GM21786 (cell line): ENCODE data around the gene PTCSC3.
A peak's percentile ranks its signal among the peaks of the same experiment; 100 is the strongest.
"Not testable (repeated sequence)": the region's sequence is repeated elsewhere in the genome, so short reads cannot be mapped to it uniquely, and the experiment has no call there.

Experiments used
- ATAC-seq: cut with Tn5 transposase; IDR thresholded peaks from one replicate; pipeline ENCODE4 v1.9.1; 2021; ENCODE audit not compliant: unreplicated experiment

Gene PTCSC3

DNA sequence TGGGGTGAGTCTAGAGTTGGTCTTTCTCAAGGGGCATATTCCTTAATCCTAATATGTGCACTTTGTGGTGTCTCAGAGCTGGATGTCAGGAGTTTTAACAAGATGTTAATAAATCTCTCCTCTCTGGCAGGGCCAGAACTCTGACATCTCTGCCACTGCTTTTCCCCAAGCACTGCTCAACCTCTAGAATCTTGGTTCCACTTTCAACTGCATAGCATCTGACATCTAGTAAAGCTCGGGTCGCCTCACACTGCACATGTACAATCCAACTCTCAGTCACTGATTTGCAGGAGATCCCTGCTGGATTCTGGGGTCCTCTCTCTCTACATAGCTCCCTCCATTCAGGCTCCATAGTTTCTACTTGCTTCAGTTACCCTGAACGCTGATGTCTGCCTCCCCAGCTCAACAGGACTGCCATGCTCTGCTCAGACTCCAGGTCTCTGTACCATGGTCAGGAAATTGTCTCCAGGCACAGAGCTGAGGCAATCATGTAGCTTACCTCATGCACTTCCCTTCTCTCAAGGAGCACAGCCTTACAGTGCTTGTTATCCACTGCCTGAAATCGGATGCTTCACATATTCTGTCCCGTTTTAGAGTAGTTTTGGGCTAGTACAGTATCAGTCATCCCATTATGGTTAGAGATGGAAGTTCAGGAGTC is 1.6 kb downstream of the PTCSC3 start:
- ATAC-seq = no peak

DNA sequence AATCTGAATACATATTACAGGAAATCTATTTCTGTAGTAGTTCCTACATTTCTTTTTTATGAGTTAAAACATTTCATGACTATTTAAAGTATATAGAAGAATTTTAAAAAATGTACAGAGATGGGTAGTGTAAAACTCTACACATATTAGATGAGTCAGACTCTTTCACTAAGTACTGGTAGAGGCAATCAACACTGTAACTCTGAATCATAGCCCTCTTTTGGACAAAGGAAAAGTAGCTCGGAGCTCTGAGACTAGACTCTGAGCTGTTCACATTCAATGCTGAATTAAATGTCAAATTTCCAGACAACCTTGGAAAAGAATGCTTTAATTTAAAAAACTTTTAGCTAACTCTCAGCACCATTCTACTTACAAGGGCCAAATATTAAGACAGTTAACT is 3.4 kb downstream of the PTCSC3 start:
- ATAC-seq = no peak

DNA sequence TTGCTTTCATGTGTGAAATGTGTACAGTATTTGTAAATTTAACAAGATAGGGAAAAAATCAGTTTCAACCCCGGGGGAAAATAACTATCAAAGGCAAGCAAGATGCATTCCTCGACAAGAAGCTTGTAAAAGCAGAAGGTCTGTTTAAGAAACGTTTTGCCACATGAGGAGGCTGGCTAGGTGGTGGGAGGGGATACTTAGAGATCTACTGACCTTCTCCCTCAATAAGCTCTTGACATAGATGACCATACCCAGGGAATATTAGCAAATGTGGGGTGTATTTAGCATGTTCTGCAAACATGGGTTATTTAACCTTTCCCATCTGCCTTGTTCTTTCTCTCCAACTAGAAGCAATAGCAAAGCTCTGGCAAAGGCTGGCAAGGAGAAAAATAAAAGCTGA is 4.9 kb downstream of the PTCSC3 start:
- no peak for ATAC-seq

DNA sequence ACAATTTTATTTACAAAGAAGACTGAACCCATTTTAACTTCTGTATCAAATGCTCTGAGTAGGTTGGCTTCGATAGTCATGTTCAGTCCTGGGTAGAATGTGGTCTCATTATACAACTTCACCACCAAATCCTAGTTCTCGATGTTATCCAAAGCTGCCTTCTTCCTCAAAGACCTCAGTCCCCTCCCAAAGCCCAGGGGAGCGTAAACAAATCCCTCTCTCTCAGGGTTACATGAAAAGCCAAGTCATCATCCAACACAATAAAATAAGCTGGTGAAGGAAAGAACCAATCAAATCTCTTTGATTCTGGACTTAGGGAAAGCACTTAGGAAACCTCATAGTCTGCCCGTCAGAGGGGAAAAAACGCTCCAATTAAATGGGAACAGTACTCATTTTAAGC is 9.1 kb downstream of the PTCSC3 start:
- ATAC-seq = no peak

DNA sequence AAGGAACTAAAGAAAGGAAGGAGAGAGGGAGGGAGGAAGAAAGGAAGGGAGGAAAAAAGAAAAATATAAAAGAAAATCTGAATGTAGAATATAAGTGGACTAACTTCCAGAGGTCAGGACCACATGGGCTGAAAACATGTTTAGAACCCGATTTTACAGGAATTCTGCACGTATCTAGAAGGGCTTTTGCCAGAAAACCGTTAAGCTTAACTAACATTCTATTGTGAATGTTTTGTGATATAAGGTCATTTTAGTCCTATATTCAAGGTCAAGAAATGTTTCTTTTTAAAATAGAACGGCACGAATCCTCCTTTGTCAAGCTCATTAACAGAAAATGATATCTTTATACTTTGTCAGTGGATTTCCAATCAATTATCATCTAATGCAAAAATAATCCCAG is 13.1 kb downstream of the PTCSC3 start:
- no peak for ATAC-seq

DNA sequence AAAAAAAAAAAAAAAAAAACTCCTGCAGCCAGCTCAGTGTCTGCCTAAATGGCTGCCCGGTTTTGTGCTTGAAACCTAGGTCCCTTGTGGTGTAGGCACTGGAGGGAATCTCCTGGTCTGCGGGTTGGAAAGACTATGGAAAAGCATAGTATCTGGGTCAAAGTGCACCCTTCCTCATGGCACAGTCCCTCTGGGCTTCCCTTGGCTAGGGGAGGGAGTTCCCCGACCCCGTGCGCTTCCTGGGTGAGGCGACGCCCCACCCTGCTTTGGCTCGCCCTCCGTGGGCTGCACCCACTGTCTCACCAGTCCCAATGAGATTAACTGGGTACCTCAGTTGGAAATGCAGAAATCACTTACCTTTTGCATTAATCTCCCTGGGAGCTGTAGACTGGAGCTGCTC is 14.3 kb downstream of the PTCSC3 start:
- no peak for ATAC-seq

DNA sequence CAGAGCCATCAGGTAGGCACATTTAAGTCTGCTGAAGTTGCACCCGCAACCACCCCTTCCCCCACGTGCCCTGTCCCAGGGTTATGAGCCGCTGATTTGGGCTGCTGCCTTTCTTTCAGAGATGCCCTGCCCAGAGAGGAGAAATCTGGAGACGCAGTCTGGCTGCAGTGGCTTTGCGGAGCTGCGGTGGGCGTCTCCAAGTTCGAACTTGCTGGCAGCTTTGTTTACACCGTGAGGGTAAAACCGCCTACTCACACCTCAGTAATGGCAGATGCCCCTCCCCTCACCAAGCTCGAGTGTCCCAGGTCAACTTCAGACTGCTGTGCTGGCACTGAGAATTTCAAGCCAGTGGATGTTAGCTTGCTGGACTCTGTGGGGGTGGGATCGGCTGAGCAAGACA is 14.7 kb downstream of the PTCSC3 start:
- no peak for ATAC-seq

DNA sequence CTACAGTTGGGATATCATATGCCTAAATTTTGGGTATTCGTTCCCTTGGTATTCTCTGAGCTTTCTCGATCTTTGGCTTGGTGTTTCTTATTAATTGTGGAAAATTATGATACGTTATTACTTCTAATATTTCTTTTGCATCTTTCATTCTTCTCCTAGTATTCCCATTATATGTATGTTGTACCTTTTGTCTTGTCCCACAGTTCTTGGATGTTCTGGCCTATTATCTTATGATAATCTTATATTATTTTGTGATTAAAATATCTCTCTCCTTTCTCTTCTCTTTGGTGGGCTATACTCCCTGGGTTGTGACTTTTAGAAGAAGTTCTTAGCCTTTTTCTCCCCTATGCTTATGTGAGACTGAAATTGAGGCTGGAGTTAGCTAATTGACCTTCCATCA is 25.2 kb downstream of the PTCSC3 start:
- ATAC-seq = no peak

DNA sequence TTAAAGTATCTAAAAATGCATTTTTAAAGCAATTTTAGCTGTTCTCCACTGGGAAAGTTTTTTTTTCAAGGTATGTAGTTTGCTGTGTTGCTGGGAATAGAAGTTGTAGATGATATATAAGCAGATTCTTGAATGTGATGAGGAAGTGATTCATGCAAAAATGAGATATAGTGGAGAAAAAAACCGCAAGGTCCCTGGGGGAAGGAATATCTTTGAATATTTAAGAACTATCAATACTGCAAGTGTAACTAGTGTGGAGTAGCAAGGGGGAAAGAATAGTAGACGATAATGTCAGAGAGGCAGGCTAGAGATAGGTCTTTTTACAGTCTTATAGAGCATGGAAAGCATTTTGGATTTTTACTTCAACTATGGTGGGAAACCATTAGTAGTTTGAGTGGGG is 42.5 kb downstream of the PTCSC3 start:
- no peak for ATAC-seq

DNA sequence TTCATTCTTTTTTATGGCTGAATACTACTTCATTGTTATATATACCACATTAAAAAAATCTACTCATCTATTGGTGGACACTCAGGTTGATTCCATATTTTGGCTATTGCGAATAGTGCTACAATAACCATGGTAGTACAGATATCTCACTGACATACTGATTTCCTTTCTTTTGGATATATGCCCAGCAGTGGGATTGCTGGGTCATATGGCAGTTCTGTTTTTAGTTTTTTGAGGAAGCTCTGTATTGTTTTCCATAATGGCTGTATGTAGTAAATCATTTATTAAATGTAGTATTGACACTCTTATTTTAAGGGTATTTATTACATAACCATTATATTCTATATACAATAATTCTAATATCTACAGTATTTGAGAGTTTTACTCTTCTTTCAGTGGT is 43.7 kb downstream of the PTCSC3 start:
- ATAC-seq = no peak

DNA sequence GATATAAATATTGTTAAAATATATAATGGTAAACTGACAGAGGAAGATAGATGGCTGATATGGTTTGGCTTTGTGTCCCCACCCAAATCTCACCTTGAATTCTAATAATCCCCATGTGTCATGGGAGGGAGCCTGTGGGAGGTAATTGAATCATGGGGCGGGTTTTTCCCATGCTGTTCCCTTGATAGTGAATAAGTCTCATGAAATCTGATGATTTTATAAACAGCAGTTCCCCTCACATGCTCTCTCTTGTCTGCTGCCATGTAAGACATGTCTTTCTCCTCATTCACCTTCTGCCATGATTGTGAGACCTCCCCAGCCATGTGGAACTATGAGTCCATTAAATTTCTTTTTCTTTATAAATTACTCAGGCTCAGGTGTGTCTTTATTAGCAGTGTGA is 46.3 kb downstream of the PTCSC3 start:
- no peak for ATAC-seq

DNA sequence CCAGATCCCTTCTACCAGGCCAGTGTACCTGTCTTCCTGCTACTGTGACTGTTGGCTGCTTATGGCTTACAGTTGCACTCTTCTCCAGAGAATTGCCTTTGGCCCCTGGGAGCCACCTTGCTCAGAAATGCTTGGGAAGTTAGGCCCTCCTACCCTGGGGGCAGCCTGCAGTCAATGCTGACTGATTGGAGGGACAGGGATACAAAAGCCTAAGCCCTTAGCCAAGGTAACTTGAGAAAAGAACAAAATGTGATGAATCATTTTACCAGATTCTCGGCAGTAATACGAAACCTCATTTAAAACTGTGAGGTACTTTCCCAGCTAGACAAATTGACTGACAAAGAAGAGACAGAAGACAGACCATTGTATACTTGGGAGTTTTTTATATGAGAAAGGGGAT is 47.3 kb downstream of the PTCSC3 start:
- no peak for ATAC-seq

DNA sequence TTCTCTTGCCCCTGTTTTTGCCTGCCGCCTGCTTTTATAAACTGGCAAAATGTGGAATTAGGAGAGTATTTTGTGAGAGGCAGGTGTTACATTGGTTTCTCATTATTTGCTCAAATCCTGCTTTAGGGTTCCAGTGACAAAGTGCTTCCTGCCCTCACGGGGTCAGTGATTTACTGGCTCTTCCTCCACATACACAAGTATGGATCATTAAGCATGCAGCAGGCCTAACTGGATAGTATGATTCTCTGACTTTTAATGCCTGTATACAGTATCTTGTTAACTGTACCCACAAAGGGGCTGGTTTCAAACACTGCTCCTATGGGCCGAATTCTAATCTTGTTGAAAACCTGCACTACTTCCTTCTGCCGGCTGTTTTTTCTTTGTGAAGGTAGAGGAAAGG is 63.2 kb downstream of the PTCSC3 start:
- no peak for ATAC-seq

DNA sequence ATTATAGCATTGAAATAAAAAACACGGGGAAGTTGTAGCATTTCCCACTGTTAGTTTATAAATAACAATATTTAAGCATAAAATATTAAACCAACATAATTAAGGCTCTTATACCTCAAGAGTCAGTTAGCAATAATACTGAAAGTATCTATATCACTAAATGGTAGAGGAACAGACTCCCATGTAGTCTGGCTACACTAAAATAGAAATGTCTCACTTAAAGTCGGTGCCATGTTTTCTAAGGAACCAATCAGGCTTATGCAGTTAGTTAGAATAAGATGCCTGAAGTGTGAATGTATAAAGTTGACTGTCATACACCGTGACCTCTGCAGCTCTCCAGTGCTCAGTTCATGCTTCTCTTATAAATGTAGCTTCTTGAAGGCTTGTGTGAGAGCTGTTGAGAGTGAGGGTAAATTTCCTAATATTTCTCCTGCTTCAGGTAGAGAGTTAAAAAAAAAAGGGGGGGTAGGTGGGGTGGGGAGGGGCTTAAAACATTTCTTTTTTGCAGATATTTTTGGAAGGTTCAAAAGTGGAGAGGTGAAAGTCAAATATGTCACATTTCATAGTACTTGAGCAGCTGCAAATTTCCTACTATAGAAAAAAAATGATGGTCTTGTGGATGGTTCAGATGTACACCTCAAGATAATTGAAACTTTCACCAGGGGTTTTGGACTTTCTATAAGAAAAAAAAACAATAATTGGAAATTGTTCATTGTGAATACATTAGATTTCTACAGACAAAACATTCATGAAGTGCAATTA is 64.5 kb downstream of the PTCSC3 start:
- ATAC-seq = no peak

DNA sequence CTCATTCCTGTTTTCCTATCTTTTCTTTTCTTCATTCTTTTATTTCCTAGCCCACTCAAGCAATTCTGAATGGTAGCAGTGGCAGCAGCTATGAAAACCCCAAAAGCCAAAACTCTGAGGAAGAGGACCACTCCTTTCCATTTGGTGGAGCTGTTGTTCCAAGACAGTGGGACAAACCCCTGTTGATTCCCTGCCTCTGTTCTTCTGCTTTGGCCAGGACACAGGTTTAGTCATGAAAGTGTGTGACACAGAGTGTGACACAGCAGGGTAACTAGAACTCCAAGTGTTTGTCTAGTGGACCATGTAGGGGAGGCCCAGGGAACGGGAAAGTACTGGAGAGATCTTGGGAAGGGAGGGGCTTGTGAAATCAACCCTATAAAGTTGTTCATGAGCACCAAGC is 71.1 kb downstream of the PTCSC3 start:
- ATAC-seq = no peak

DNA sequence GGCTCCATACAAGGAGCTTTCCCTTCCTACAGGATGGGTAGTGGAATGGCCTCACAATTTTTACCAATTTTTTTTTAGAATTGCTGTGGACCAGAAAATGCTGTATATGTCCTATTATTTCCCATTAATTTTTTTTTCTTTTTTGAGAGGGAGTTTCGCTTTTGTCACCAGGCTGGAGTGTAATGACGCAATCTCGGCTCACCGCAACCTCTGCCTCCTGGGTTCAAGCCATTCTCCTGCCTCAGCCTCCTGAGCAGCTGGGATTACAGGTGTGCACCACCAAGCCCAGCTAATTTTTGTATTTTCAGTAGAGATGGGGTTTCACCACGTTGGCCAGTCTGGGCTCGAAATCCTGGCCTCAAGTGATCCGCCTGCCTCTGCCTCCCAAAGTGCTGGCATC is 72.3 kb downstream of the PTCSC3 start:
- not testable (repeated sequence) for ATAC-seq

DNA sequence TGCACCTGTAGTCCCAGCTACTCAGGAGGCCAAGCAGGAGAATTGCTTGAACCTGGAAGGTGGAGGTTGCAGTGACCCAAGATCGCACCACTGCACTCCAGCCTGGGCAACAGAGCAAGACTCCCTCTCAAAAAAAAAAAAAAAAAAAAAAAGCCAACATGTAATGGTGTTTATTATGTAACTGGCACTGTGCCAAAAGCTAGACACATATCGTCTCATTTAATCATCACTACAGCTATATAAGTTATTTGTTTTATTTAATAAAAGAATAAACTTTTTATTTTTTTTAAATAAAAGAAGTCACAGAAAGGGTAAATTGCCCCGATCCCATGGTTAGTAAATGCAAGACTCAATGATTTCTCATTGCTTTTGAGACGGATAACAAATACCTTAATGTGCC is 76.9 kb downstream of the PTCSC3 start:
- no peak for ATAC-seq

DNA sequence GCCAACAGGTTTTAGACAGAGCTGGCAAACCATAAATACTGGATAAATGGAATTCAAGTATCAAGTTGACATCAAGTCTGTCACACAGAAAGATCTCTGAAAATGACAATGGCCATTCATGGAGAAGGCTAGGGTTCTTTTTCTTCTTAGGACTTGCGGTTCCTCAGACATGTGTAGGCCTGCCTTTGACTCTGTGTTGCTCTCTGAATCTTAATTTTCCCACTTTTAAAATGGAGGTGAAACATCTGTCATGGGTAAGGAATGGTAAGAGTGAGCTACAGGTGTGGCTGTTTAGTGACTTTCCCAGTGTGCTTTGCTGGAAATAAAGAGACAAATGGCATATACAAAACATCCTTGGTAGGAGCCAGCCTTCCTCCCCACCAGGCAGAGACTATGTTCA is 79.2 kb downstream of the PTCSC3 start:
- ATAC-seq = no peak

DNA sequence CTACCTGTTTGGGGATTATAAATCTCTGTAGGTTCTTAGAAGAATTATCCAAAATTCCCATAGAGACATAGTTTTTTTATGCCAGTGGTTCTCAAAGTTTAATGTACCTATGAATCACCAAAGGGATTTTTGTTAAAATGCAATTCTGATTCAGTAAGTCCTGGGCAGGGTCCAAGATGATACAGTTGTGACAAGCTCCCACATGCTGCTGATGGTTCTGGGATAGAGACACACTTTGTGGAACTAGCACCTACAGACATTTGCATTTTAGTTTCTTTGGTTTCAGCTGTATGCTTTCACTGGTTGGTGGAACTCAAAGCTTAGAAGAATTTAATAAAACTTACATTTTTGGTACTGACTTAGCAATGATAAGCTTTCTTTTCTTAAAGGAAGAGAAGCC is 80.4 kb downstream of the PTCSC3 start:
- no peak for ATAC-seq

DNA sequence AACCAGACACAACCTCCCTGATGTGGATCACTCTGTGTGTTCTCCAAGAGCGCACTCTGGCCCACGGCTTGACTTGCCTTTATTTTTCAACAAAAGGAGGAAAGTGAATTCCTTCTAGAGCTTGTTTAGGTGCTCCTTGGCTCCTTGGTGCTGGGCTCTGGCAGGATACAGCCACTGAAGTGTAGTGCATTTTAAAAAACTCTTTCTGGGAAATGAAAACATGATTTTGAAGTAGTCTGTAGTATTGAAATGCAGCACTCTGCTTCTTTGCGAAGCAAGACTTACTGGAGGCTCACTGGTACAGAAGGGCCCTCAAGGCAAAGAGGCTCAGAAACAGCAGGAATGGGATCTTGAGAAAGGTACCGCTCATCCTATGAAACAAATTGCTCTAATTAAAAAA is 81.6 kb downstream of the PTCSC3 start:
- no peak for ATAC-seq

DNA sequence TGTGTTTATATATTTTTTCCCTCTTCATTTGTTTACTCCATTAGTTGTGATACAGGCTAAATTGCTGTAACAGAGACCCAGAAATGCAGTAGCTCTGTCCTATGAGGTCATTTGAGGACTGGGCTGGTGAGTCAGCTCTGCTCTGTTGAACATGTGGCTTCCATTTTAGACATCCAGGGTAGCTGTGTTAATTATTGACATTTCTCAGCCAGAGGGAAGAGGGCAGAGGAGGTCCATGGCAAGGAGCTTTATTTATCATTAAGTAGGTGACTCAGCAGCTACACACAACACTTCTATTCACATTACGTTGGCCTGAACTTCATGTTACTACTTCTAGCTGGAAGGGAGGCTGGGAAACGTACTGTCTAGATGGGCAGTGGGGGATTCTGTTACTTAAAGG is 85.4 kb downstream of the PTCSC3 start:
- ATAC-seq = peak; percentile 96

DNA sequence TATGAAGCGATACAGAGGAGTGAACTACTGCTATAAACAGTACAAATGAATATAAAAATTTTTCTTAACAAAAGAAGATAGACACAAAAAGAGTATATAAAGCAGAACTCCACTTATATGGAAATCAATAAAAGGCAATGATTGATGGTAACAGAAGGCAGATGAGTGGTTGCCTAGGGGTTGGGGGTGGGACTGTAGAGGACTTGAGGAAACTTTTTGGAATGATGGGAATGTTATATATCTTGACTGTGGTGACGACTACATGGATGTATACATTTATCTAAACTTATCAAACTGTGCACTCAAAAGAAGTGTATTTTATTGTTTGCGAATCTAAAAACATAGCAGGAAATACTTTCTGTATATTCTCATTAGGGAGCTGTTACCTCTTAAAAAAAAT is 89.1 kb downstream of the PTCSC3 start:
- ATAC-seq = no peak
